Esophagus muscularis mucosa (tissue), 4 donors: Measurements from ENCODE around the gene SULT1A3. TPM values are rescaled to one million over a fixed set of nuclear protein-coding genes. Genes with fewer than 3 reads are reported as not detected.
"Not testable (repeated sequence)": the region's sequence is repeated elsewhere in the genome, so short reads cannot be mapped to it uniquely, and the experiment has no call there.

Experiments used
- DNase-seq: peaks from one replicate; pipeline ENCODE4 v3.0.0-alpha.2; 2017; ENCODE audit errors: extremely low spot score
- H3K27ac ChIP-seq, 4 donors: fragments of 200-600 bp; sonication (generic); replicated peaks in 1 of 4; 1 replicate in 3 of 4; 2 replicates in 1 of 4; pipeline ENCODE4 v1.5.1; 2016 to 2019; ENCODE audit warnings: mild to moderate bottlenecking in 1 of 4
- H3K27me3 ChIP-seq, 4 donors: fragments of 200-600 bp; sonication (generic); one replicate each; pipeline versions ENCODE4 v1.5.1 to v1.6.0; 2016 to 2019
- H3K36me3 ChIP-seq, 4 donors: fragments of 200-600 bp; sonication (generic); one replicate each; pipeline ENCODE4 v1.5.1; 2016 to 2019
- H3K4me1 ChIP-seq, 4 donors: fragments of 200-600 bp; sonication (generic); one replicate each; pipeline ENCODE4 v1.5.1; 2016 to 2019
- H3K4me3 ChIP-seq, 4 donors: fragments of 200-600 bp; sonication (generic); 1 replicate in 2 of 4; 2 replicates in 2 of 4; pipeline ENCODE4 v1.5.1; 2016 to 2019; ENCODE audit warnings: mild to moderate bottlenecking in 4 of 4, moderate library complexity in 1 of 4
- H3K9me3 ChIP-seq, 4 donors: fragments of 200-600 bp; sonication (generic); 1 replicate in 3 of 4; 2 replicates in 1 of 4; pipeline ENCODE4 v1.5.1; 2016 to 2019
- EP300 ChIP-seq: sonication (generic); formaldehyde crosslinking; IDR thresholded peaks from one replicate; pipeline ENCODE4 v1.6.1; 2017; ENCODE audit warnings: antibody characterized with exemption
- POLR2A ChIP-seq: fragments of 450-650 bp; IDR thresholded peaks from one replicate; pipeline ENCODE4 v1.6.1; 2017; ENCODE audit warnings: antibody characterized with exemption, moderate library complexity, mild to moderate bottlenecking, low read depth
- POLR2AphosphoS5 ChIP-seq, 2 donors: sonication (generic); formaldehyde crosslinking; IDR thresholded peaks; one replicate each; pipeline ENCODE4 v1.6.1; 2017; ENCODE audit warnings: antibody characterized with exemption in 2 of 2
- WGBS: methylation state at CpG from one replicate; pipeline ENCODE4 v1.1.5; 2018; 5-methylcytosine and 5-hydroxymethylcytosine counted together
- intact Hi-C: fragments of 100-400 bp; cut with DNase I; formaldehyde crosslinking; loops from one replicate; pipeline ENCODE4 v1.15.1; 2023
- total RNA-seq, 4 donors: library from RNA; depleted of rRNA; stranded (reverse); fragments of >200 nt; gene quantifications; one replicate each; pipeline versions ENCODE4 v1.1.0 to v1.2.1, GENCODE V29; 2016
- TF ChIP-seq, protein P1 (sequence below), 3 experiments: fragments of 200-600 bp in 2 of 3; fragments of 450-650 bp in 1 of 3; sonication (generic) in 2 of 3; IDR thresholded peaks; one replicate each; pipeline ENCODE4 v1.5.1; 2017 to 2019; ENCODE audit warnings: antibody characterized with exemption in 3 of 3, mild to moderate bottlenecking in 2 of 3, moderate library complexity in 1 of 3

Gene SULT1A3
- total RNA-seq, 4 donors from 2014 or later = 2.5 to 23.7 (median 15.0) TPM

GRCh38 chr16:30186782-30187555 lies 12.1 kb upstream of the SULT1A3 start:
- intact Hi-C loops = no loop called here
- no peaks in the 10 kb centered on the region for H3K27me3 ChIP-seq
- peak overlapping the region in 1 of 4 donors; percentile 14 for H3K4me3 ChIP-seq
- WGBS = 61% methylated on average over 22 of the region's 36 CpGs
- TF ChIP-seq, protein P1, sequence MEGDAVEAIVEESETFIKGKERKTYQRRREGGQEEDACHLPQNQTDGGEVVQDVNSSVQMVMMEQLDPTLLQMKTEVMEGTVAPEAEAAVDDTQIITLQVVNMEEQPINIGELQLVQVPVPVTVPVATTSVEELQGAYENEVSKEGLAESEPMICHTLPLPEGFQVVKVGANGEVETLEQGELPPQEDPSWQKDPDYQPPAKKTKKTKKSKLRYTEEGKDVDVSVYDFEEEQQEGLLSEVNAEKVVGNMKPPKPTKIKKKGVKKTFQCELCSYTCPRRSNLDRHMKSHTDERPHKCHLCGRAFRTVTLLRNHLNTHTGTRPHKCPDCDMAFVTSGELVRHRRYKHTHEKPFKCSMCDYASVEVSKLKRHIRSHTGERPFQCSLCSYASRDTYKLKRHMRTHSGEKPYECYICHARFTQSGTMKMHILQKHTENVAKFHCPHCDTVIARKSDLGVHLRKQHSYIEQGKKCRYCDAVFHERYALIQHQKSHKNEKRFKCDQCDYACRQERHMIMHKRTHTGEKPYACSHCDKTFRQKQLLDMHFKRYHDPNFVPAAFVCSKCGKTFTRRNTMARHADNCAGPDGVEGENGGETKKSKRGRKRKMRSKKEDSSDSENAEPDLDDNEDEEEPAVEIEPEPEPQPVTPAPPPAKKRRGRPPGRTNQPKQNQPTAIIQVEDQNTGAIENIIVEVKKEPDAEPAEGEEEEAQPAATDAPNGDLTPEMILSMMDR (IDR thresholded peaks at IDR 0.05) = peak; percentile 43 to 67 (median 50)
- TF ChIP-seq POLR2AphosphoS5 (IDR thresholded peaks at IDR 0.05) (no peak), EP300 (no peak), POLR2A (no peak)
- H3K36me3 ChIP-seq = peaks cover 0 to 8% (median 4%) of the 10 kb centered on the region in 4 donors
- DNase-seq = no peak
- H3K4me1 ChIP-seq = peaks cover 11 to 35% (median 26%) of the 10 kb centered on the region in 4 donors
- no peak overlapping the region for H3K27ac ChIP-seq
- no peaks in the 10 kb centered on the region for H3K9me3 ChIP-seq

- Histone ChIP-seq H3K36me3 (peaks cover 0 to 8% (median 4%) of the 10 kb centered on the region in 4 donors), H3K4me1 (peaks cover 11 to 31% (median 24%) of the 10 kb centered on the region in 4 donors), H3K27me3 (no peaks in the 10 kb centered on the region), H3K27ac (no peak overlapping the region), H3K4me3 (no peak overlapping the region), H3K9me3 (no peaks in the 10 kb centered on the region)
- intact Hi-C loops = no loop called here
- DNase-seq = no peak
- 47% methylated on average over 5 of the region's 9 CpGs for WGBS
- TF ChIP-seq EP300 (no peak), POLR2A (no peak)
Measured at GRCh38 chr16:30187556-30187865, 11.5 kb upstream of the SULT1A3 start.

DNA sequence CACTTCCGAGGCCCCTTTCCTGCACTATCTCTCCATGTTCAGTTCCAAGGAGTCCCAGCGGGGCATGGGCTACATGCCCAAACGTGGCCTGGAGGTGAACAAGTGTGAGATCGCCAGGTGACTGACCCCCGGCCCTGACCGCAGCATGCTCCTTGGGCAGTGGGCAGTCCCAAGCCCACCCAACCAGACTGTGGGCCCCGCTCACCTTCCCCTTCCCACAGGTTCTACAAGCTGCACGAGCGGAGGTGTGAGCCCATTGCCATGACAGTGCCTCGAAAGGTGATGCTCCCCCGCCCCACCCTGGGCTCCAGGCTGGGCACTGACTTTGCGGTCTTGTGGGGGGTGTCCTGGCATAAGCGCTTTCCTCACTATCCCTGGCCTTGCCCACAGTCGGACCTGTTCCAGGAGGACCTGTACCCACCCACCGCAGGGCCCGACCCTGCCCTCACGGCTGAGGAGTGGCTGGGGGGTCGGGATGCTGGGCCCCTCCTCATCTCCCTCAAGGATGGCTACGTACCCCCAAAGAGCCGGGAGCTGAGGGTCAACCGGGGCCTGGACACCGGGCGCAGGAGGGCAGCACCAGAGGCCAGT lies 11.0 kb upstream of the SULT1A3 start:
- Histone ChIP-seq H3K27ac (no peak overlapping the region), H3K27me3 (no peaks in the 10 kb centered on the region), H3K4me3 (no peak overlapping the region), H3K9me3 (no peaks in the 10 kb centered on the region), H3K36me3 (peaks cover 0 to 8% (median 4%) of the 10 kb centered on the region in 4 donors), H3K4me1 (peaks cover 8 to 26% (median 20%) of the 10 kb centered on the region in 4 donors)
- WGBS = 84% methylated on average over 8 of the region's 23 CpGs
- intact Hi-C loops = no loop called here
- TF ChIP-seq POLR2AphosphoS5 (IDR thresholded peaks at IDR 0.05) (no peak), EP300 (no peak), POLR2A (no peak)
- TF ChIP-seq, protein P1 (IDR thresholded peaks at IDR 0.05) = no peak
- DNase-seq = no peak

- WGBS = 93% methylated on average over 6 of the region's 12 CpGs
- DNase-seq, H3K36me3 ChIP-seq, H3K9me3 ChIP-seq, intact Hi-C loops, H3K27me3 ChIP-seq, H3K27ac ChIP-seq, H3K4me3 ChIP-seq: not testable (repeated sequence)
- H3K4me1 ChIP-seq = peaks cover 0 to 15% (median 10%) of the 10 kb centered on the region in 4 donors
Measured at GRCh38 chr16:30191158-30191557, 7.9 kb upstream of the SULT1A3 start.

DNA sequence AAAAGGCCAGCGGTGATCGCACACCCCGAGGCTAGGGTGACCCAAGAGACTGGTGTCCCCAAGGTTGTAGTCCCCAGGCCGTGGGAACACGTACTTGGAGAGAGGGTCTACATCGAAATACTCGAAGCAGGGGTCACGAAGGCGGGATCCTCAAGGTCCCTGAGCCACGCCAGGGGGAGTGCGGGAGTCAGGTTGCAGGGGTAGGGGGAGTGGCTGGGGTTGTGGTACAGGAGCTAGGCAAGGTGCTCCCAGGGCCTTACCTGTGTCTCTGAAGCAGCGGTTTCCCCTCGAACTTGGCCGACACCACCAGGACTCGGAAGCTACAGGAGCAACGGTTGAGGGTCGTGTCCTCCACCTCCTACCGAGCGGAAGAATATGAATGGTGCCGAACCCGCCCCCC lies 6.0 kb upstream of the SULT1A3 start:
- WGBS = no CpG with 5 or more reads among the region's 21 CpGs
- H3K27ac ChIP-seq, H3K4me1 ChIP-seq, H3K9me3 ChIP-seq, DNase-seq, H3K36me3 ChIP-seq, H3K4me3 ChIP-seq, intact Hi-C loops, H3K27me3 ChIP-seq: not testable (repeated sequence)

GRCh38 chr16:30193615-30194014 lies 5.4 kb upstream of the SULT1A3 start, which contains the start of the genes BOLA2B and SLX1A:
BOLA2B (minus strand) TSS chr16:30193666; CDS start chr16:30193595, 71 bp downstream.
SLX1A (plus strand) TSS chr16:30193875; CDS start chr16:30194085, 210 bp downstream.
- H3K36me3 ChIP-seq, H3K27me3 ChIP-seq, DNase-seq, H3K9me3 ChIP-seq, intact Hi-C loops, H3K4me1 ChIP-seq: not testable (repeated sequence)
- Histone ChIP-seq H3K27ac (peak within 1 kb of the TSS in 2 of 4 donors; percentile 50 to 65), H3K4me3 (peak within 1 kb of the TSS; percentile 46 to 53 (median 50))
- WGBS = no CpG with 5 or more reads among the region's 34 CpGs

GRCh38 chr16:30194172-30194925 lies 4.7 kb upstream of the SULT1A3 start:
- DNase-seq, intact Hi-C loops, H3K36me3 ChIP-seq, H3K27me3 ChIP-seq, H3K9me3 ChIP-seq, H3K4me1 ChIP-seq: not testable (repeated sequence)
- H3K27ac ChIP-seq = peak overlapping the region in 2 of 4 donors; percentile 50 to 65
- WGBS = 15% methylated on average over 22 of the region's 60 CpGs
- H3K4me3 ChIP-seq = peak overlapping the region; percentile 46 to 53 (median 50)

GRCh38 chr16:30197001-30197400 lies 2.1 kb upstream of the SULT1A3 start:
- H3K36me3 ChIP-seq, H3K4me3 ChIP-seq, H3K27me3 ChIP-seq, H3K27ac ChIP-seq, intact Hi-C loops, H3K9me3 ChIP-seq, H3K4me1 ChIP-seq, DNase-seq: not testable (repeated sequence)
- 100% methylated on average over 1 of the region's 2 CpGs for WGBS

DNA sequence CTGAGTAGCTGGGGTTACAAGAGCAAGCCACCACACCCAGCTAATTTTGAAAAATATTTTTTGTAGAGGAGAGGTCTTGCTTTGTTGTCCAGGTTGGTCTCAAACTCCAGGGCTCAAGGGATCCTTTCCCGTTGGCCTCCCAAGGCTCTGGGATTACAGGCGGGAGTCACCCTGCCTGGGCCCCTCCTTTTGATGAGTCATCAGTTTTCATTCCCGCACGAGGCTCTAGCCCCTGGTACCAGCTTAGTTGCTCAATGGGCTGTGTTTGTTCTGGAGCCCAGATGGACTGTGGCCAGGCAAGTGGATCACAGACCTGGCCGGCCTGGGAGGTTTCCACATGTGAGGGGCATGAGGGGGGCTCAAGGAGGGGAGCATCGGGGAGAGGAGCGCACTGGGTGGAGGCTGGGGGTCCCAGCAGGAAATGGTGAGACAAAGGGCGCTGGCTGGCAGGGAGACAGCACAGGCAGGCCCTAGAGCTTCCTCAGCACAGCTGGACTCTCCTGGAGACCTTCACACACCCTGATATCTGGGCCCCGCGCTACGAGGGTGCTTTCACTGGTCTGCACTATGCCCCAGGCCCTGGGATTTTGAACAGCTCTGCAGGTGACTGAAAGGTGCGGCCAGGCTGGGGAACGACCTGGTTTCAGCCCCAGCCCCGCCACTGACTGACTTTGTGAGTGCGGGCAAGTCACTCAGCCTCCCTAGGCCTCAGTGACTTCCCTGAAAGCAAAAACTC lies 721 bp downstream of the SULT1A3 start:
- DNase-seq, H3K4me1 ChIP-seq, H3K36me3 ChIP-seq, H3K27ac ChIP-seq, H3K9me3 ChIP-seq, H3K4me3 ChIP-seq, intact Hi-C loops, H3K27me3 ChIP-seq: not testable (repeated sequence)
- no CpG with 5 or more reads among the region's 15 CpGs for WGBS
